ENCODE data around the gene GSPT1.
"Not testable (repeated sequence)": the region's sequence is repeated elsewhere in the genome, so short reads cannot be mapped to it uniquely, and the experiment has no call there.

Gene GSPT1

DNA sequence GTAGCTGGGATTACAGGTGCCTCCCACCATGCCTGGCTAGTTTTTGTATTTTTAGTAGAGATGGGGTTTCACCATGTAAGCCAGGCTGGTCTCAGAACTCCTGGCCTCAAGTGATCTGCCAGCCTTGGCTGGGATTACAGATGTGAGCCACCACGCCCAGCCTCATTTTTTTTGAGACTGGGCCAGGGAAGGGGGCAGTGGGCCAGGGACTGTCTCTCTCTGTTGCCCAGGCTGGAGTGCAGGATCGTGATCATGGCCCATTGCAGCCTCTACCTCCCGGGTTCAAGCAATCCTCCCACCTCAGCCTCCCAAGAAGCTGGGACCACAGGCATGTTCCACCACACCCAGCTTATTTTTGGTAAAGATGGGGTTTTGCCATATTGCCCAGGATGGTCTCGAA lies 80.4 kb downstream of the GSPT1 start:
- H3F3A ChIP-seq (ENCODE audit: low read depth), result no peaks in the 10 kb centered on the region
- H3K9ac ChIP-seq (ENCODE audit: low read depth, low read length, poor library complexity, severe bottlenecking), result no peak overlapping the region
- no peaks in the 10 kb centered on the region for H3K27me3 ChIP-seq (ENCODE audit: insufficient read depth, low read length, poor library complexity, severe bottlenecking)

DNA sequence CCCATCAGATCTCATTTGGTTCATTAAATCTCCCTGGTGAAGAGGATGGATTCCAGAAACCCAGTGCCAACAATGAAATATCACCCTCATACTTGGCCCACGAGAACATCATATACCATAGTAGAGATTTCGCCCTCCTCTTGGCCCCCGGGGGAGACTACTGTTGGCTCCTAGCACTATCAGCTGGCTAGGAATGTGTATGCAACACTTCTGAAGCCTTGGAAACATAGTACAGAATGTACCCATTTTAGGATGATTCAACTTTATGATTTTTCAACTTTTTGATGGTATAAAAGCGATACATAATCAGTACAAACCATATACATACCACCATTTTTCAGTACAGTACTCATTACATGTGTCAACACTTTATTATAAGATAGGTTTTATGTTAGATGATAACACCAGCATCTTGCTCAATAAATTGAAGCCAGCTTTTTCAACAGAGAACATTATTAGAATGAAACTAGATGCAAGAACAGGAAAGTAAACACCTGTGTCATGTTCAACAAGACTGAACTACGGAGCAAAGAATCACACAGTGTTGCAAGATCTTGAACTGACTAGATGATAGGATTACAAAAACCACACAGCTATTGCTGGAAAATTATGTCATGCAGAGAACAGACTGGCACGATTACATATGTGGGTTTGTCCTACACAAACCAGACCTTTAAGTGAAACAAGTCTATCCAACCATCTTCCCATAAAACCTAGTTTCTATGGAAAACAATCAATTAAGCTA lies 81.6 kb downstream of the GSPT1 start:
- Histone ChIP-seq H3K9me2 (replicated peaks; ENCODE audit: low read depth, low read length) (no peaks in the 10 kb centered on the region), H3K79me2 (ENCODE audit: insufficient read depth, low read length) (no peaks in the 10 kb centered on the region), H3K9me3 (ENCODE audit: insufficient read depth, low read depth, low read length) (no peaks in the 10 kb centered on the region), H3F3A (ENCODE audit: low read depth) (no peaks in the 10 kb centered on the region), H3K4me1 (ENCODE audit: insufficient read depth, low read length, poor library complexity, severe bottlenecking) (no peaks in the 10 kb centered on the region), H2AFZ (ENCODE audit: low read length) (no peak overlapping the region), H3K36me3 (ENCODE audit: insufficient read depth, low read length) (peaks cover 18% of the 10 kb centered on the region; the same call in 1 of the 2 replicates), H3K4me2 (ENCODE audit: low read depth, low read length, poor library complexity, severe bottlenecking) (no peak overlapping the region), H3K4me3 (ENCODE audit: low read length, poor library complexity, severe bottlenecking) (no peak overlapping the region), H3K9ac (ENCODE audit: low read depth, low read length, poor library complexity, severe bottlenecking) (no peak overlapping the region), H4K20me1 (ENCODE audit: insufficient read depth, low read length, poor library complexity, severe bottlenecking) (no peaks in the 10 kb centered on the region), H3K27me3 (ENCODE audit: insufficient read depth, low read length, poor library complexity, severe bottlenecking) (no peaks in the 10 kb centered on the region)
- TF ChIP-seq, protein P1, sequence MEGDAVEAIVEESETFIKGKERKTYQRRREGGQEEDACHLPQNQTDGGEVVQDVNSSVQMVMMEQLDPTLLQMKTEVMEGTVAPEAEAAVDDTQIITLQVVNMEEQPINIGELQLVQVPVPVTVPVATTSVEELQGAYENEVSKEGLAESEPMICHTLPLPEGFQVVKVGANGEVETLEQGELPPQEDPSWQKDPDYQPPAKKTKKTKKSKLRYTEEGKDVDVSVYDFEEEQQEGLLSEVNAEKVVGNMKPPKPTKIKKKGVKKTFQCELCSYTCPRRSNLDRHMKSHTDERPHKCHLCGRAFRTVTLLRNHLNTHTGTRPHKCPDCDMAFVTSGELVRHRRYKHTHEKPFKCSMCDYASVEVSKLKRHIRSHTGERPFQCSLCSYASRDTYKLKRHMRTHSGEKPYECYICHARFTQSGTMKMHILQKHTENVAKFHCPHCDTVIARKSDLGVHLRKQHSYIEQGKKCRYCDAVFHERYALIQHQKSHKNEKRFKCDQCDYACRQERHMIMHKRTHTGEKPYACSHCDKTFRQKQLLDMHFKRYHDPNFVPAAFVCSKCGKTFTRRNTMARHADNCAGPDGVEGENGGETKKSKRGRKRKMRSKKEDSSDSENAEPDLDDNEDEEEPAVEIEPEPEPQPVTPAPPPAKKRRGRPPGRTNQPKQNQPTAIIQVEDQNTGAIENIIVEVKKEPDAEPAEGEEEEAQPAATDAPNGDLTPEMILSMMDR (conservative IDR thresholded peaks at IDR 0.05; ENCODE audit: low read length), result no peak
- TF ChIP-seq EZH2phosphoT487 (IDR thresholded peaks at IDR 0.05; ENCODE audit: borderline replicate concordance), result no peak

More for the DNA sequence above, 80.4 kb downstream of the GSPT1 start:
- H3K4me1 ChIP-seq (ENCODE audit: insufficient read depth, low read length, poor library complexity, severe bottlenecking), result no peaks in the 10 kb centered on the region
- H2AFZ ChIP-seq (ENCODE audit: low read length), result no peak overlapping the region
- no peaks in the 10 kb centered on the region for H3K9me2 ChIP-seq (replicated peaks; ENCODE audit: low read depth, low read length)
- no peaks in the 10 kb centered on the region for H3K79me2 ChIP-seq (ENCODE audit: insufficient read depth, low read length)
- no peak overlapping the region for H3K4me3 ChIP-seq (ENCODE audit: low read length, poor library complexity, severe bottlenecking)
- H3K4me2 ChIP-seq (ENCODE audit: low read depth, low read length, poor library complexity, severe bottlenecking), result no peak overlapping the region
- peaks cover 28% of the 10 kb centered on the region; the same call in 1 of the 2 replicates for H3K36me3 ChIP-seq (ENCODE audit: insufficient read depth, low read length)
- H4K20me1 ChIP-seq (ENCODE audit: insufficient read depth, low read length, poor library complexity, severe bottlenecking), result no peaks in the 10 kb centered on the region
- TF ChIP-seq, protein P1 (conservative IDR thresholded peaks at IDR 0.05; ENCODE audit: low read length), result no peak
- no peak for TF ChIP-seq EZH2phosphoT487 (IDR thresholded peaks at IDR 0.05; ENCODE audit: borderline replicate concordance)
- H3K9me3 ChIP-seq (ENCODE audit: insufficient read depth, low read depth, low read length), result no peaks in the 10 kb centered on the region

DNA sequence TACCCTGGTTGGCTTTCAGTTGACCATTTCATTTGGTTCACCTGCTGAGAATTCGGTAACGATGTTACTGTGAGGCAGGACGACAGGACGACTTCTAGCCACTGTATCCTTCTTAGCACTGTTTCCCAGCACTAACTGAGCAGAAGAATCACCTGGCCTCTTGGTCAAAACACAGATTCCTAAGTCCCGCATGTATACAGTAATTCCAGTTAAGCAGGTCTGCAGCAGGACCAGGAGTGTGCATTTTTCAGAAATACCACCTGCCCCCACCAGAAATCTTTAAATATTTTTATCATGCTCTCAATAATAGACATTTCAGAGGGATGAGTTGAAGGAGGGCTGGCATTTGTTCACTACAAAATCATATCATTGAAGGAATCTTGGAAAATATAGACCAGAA lies 87.1 kb downstream of the GSPT1 start:
- Histone ChIP-seq H3K36me3 (ENCODE audit: insufficient read depth, low read length) (no peaks in the 10 kb centered on the region), H3K4me1 (ENCODE audit: insufficient read depth, low read length, poor library complexity, severe bottlenecking) (no peaks in the 10 kb centered on the region), H2AFZ (ENCODE audit: low read length) (no peak overlapping the region), H3K9ac (ENCODE audit: low read depth, low read length, poor library complexity, severe bottlenecking) (no peak overlapping the region), H3K9me3 (ENCODE audit: insufficient read depth, low read depth, low read length) (no peaks in the 10 kb centered on the region), H3K9me2 (replicated peaks; ENCODE audit: low read depth, low read length) (no peaks in the 10 kb centered on the region), H4K20me1 (ENCODE audit: insufficient read depth, low read length, poor library complexity, severe bottlenecking) (no peaks in the 10 kb centered on the region), H3K4me2 (ENCODE audit: low read depth, low read length, poor library complexity, severe bottlenecking) (no peak overlapping the region), H3F3A (ENCODE audit: low read depth) (no peaks in the 10 kb centered on the region), H3K79me2 (ENCODE audit: insufficient read depth, low read length) (no peaks in the 10 kb centered on the region), H3K27me3 (ENCODE audit: insufficient read depth, low read length, poor library complexity, severe bottlenecking) (no peaks in the 10 kb centered on the region), H3K4me3 (ENCODE audit: low read length, poor library complexity, severe bottlenecking) (no peak overlapping the region)
- no peak for TF ChIP-seq EZH2phosphoT487 (IDR thresholded peaks at IDR 0.05; ENCODE audit: borderline replicate concordance)
- TF ChIP-seq, protein P1 (conservative IDR thresholded peaks at IDR 0.05; ENCODE audit: low read length), result no peak

DNA sequence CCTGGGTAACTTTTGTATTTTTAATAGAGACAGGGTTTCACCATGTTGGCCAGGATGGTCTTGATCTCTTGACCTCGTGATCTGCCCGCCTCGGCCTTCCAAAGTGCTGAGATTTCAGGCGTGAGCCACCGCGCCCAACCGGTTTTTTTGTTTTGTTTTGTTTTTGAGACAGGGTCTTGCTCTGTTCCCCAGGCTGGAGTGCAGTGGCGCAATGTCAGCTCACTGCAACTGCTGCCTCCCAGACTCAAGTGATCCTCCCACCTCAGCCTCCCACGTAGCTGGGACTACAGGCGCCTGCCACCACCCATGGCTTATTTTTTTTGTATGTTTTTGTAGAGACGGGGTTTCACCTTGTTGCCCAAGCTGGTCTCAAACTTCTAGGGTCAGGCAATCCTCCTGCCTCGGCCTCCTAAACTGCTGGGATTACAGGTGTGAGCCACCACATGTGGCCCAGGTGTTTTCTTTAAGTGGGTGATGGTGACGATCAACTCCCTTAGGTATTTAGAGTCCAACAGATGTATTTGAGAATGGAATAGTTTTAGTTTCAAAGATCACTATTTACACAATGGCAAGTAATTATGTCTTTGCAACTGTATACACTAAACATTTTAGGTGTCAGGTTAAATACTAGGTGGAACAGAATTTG lies 90.1 kb downstream of the GSPT1 start:
- not testable (repeated sequence) for H3K9me2 ChIP-seq (replicated peaks; ENCODE audit: low read depth, low read length); H3K27me3 ChIP-seq (ENCODE audit: insufficient read depth, low read length, poor library complexity, severe bottlenecking); H2AFZ ChIP-seq (ENCODE audit: low read length); H3K4me2 ChIP-seq (ENCODE audit: low read depth, low read length, poor library complexity, severe bottlenecking); H3K4me1 ChIP-seq (ENCODE audit: insufficient read depth, low read length, poor library complexity, severe bottlenecking); H3K9me3 ChIP-seq (ENCODE audit: insufficient read depth, low read depth, low read length); H3K79me2 ChIP-seq (ENCODE audit: insufficient read depth, low read length); H3F3A ChIP-seq (ENCODE audit: low read depth); H3K4me3 ChIP-seq (ENCODE audit: low read length, poor library complexity, severe bottlenecking); H3K9ac ChIP-seq (ENCODE audit: low read depth, low read length, poor library complexity, severe bottlenecking); H3K36me3 ChIP-seq (ENCODE audit: insufficient read depth, low read length); H4K20me1 ChIP-seq (ENCODE audit: insufficient read depth, low read length, poor library complexity, severe bottlenecking)
